HepG2 (cell line): ENCODE data around the gene SLC6A8. TPM values are rescaled to one million over a fixed set of nuclear protein-coding genes. Genes with fewer than 3 reads are reported as not detected.

ENCODE experiments used
- ATF2 ChIP-seq: sonication (generic); formaldehyde crosslinking; IDR thresholded peaks from 2 replicates; pipeline ENCODE4 v1.4.0; 2020; ENCODE audit warnings: missing genetic modification reagents
- CHD4 ChIP-seq: fragments of 200-600 bp; sonication (generic); IDR thresholded peaks from 2 replicates; pipeline ENCODE4 v1.7.0; 2017; ENCODE audit warnings: mild to moderate bottlenecking, low read length, borderline replicate concordance
- E2F5 ChIP-seq: sonication (generic); formaldehyde crosslinking; conservative IDR thresholded peaks from 2 replicates; pipeline ENCODE4 v1.4.0; 2020; ENCODE audit warnings: missing genetic modification reagents
- FOXM1 ChIP-seq: sonication (generic); formaldehyde crosslinking; IDR thresholded peaks from 2 replicates; pipeline ENCODE4 v1.5.0; 2020; ENCODE audit warnings: missing genetic modification reagents
- FOXP4 ChIP-seq: sonication (generic); formaldehyde crosslinking; IDR thresholded peaks from 2 replicates; pipeline ENCODE4 v1.4.0; 2020; ENCODE audit warnings: missing genetic modification reagents
- GFI1 ChIP-seq: sonication (generic); formaldehyde crosslinking; IDR thresholded peaks from 2 replicates; pipeline ENCODE4 v1.5.0; 2020; ENCODE audit warnings: missing genetic modification reagents, mild to moderate bottlenecking, borderline replicate concordance
- POGK ChIP-seq: sonication (generic); formaldehyde crosslinking; conservative IDR thresholded peaks from 2 replicates; pipeline ENCODE4 v1.8.0; 2022; ENCODE audit warnings: mild to moderate bottlenecking, moderate library complexity, missing genetic modification reagents
- POLR2G ChIP-seq: fragments of 200-400 bp; formaldehyde crosslinking; IDR thresholded peaks from 2 replicates; pipeline ENCODE4 v1.6.1; 2018; ENCODE audit warnings: mild to moderate bottlenecking, low read depth, low read length, moderate library complexity
- SKI ChIP-seq: fragments of 450-650 bp; IDR thresholded peaks from one replicate; pipeline ENCODE4 v1.6.1; 2018; ENCODE audit warnings: mild to moderate bottlenecking; ENCODE audit not compliant: partially characterized antibody
- SRSF4 ChIP-seq: fragments of 200-400 bp; formaldehyde crosslinking; IDR thresholded peaks from one replicate; pipeline ENCODE4 v1.6.1; 2018; ENCODE audit warnings: mild to moderate bottlenecking, low read depth, low read length, moderate library complexity; ENCODE audit not compliant: poor library complexity, severe bottlenecking
- TBX3 ChIP-seq: fragments of 450-650 bp; IDR thresholded peaks from 2 replicates; pipeline ENCODE4 v1.6.1; 2017; ENCODE audit warnings: antibody characterized with exemption, mild to moderate bottlenecking, inconsistent platforms, borderline replicate concordance
- THRA ChIP-seq: sonication (generic); formaldehyde crosslinking; IDR thresholded peaks from 2 replicates; pipeline ENCODE4 v1.4.0; 2020; ENCODE audit warnings: missing genetic modification reagents, borderline replicate concordance
- ZNF317 ChIP-seq: sonication (generic); formaldehyde crosslinking; IDR thresholded peaks from 2 replicates; pipeline ENCODE4 v1.5.0; 2020; ENCODE audit warnings: mild to moderate bottlenecking, missing genetic modification reagents
- ZNF597 ChIP-seq: sonication (generic); formaldehyde crosslinking; IDR thresholded peaks from 2 replicates; pipeline ENCODE4 v1.5.0; 2020; ENCODE audit warnings: missing genetic modification reagents
- ZNF639 ChIP-seq: conservative IDR thresholded peaks from 2 replicates; pipeline ENCODE4 v1.6.1; 2018; ENCODE audit warnings: missing genetic modification reagents
- ZNF776 ChIP-seq: sonication (generic); formaldehyde crosslinking; IDR thresholded peaks from 2 replicates; pipeline ENCODE4 v1.4.0; 2020; ENCODE audit warnings: mild to moderate bottlenecking, missing genetic modification reagents
- ZNF816 ChIP-seq: sonication (generic); formaldehyde crosslinking; IDR thresholded peaks from 2 replicates; pipeline ENCODE4 v1.8.0; 2022; ENCODE audit warnings: missing genetic modification reagents, mild to moderate bottlenecking, borderline replicate concordance
- ZZZ3 ChIP-seq: sonication (generic); formaldehyde crosslinking; IDR thresholded peaks from 2 replicates; pipeline ENCODE4 v1.4.0; 2020; ENCODE audit warnings: missing genetic modification reagents, mild to moderate bottlenecking, borderline replicate concordance
- polyA plus RNA-seq, 8 experiments: library from polyadenylated mRNA; depleted of rRNA in 3 of 8; stranded (reverse) in 7 of 8; unstranded in 1 of 8; fragments of >200 nt; fragmentation: Illumina TruSeq in 4 of 8; extraction: Trizol in 4 of 8; gene quantifications; 2 replicates each; pipeline versions ENCODE4 v1.2.1 to v1.2.3, GENCODE V29; 2011 to 2016; ENCODE audit warnings: low read depth in 4 of 8, missing spikeins in 1 of 8, mixed read lengths in 1 of 8; ENCODE audit not compliant: insufficient read depth in 1 of 8
- total RNA-seq, 5 experiments: library from RNA; depleted of rRNA; stranded (reverse); fragments of >200 nt; fragmentation: Illumina TruSeq; extraction: Trizol; gene quantifications; 2 replicates each; pipeline ENCODE4 v1.2.3, GENCODE V29; 2016; ENCODE audit warnings: low read depth in 1 of 5

The SLC6A8 gene
- total and polyA plus RNA-seq, 2 of the 13 experiments (the other 11 are each of a cell fraction or from before 2014, with no cell fraction given): 13.9 to 176 TPM

GRCh38 chrX:153724252-153725038 lies 36.7 kb downstream of the SLC6A8 start, which contains the start of the genes ABCD1 and BCAP31 (continued):
- TF ChIP-seq GFI1 (CRISPR knock-in tag) (no peak), ATF2 (CRISPR knock-in tag) (no peak), E2F5 (CRISPR knock-in tag) (no peak), TBX3 (no peak), POLR2G (peak; percentile 90), FOXP4 (CRISPR knock-in tag) (no peak), ZNF317 (no peak), CHD4 (no peak), FOXM1 (no peak), ZNF639 (no peak; the same call in 1 of the 2 replicates), THRA (0 out of 2 replicates have a peak, but pooled peaks have one; percentile 42), SRSF4 (no peak), ZNF776 (CRISPR knock-in tag) (no peak), ZZZ3 (CRISPR knock-in tag) (no peak), ZNF597 (no peak), POGK (CRISPR knock-in tag) (0 out of 2 replicates have a peak, but pooled peaks have one; percentile 25), ZNF816 (CRISPR knock-in tag) (no peak), SKI (no peak)
